HEK293 (cell line): ENCODE measurements around the gene LAMB4.

Source experiments
- CTCF ChIA-PET: fragments of 350-600 bp; formaldehyde crosslinking; extraction: SDS; loops from one replicate; lab custom pipeline; 2021; ENCODE audit warnings: antibody characterized with exemption; lab: Yijun Ruan, JAX
- POLR2A ChIA-PET: fragments of 300-600 bp; formaldehyde crosslinking; extraction: SDS; loops from one replicate; lab custom pipeline; 2020; ENCODE audit warnings: antibody characterized with exemption, inconsistent platforms; lab: Yijun Ruan, JAX
- H3K27ac ChIP-seq: fragments of 200-500 bp; sonication (Bioruptor generic); 2 replicates; pipeline ENCODE4 v1.5.1; 2014; ENCODE audit warnings: low read depth, low read length, control low read depth, inconsistent platforms; ENCODE audit errors: extremely low read depth
- H3K36me3 ChIP-seq, 2 experiments: fragments of 200-500 bp in 1 of 2; sonication (Bioruptor generic) in 1 of 2; 1 replicate in 1 of 2; 2 replicates in 1 of 2; pipeline ENCODE4 v1.5.1; 2014 to 2017; ENCODE audit warnings: inconsistent platforms in 2 of 2, low read length in 2 of 2; ENCODE audit not compliant: control insufficient read depth in 2 of 2, insufficient read depth in 1 of 2
- H3K4me1 ChIP-seq: fragments of 200-500 bp; sonication (Bioruptor generic); 2 replicates; pipeline ENCODE4 v1.5.1; 2014; ENCODE audit warnings: mild to moderate bottlenecking, low read length, inconsistent platforms; ENCODE audit not compliant: control insufficient read depth, insufficient read depth
- H3K4me3 ChIP-seq: 2 replicates; pipeline ENCODE4 v1.5.1; 2011; ENCODE audit warnings: low read depth, mild to moderate bottlenecking, control low read depth, low read length, moderate library complexity
- H3K9me3 ChIP-seq: fragments of 200-500 bp; sonication (Bioruptor generic); 2 replicates; pipeline ENCODE4 v1.5.1; 2014; ENCODE audit warnings: low read depth, low read length, inconsistent platforms; ENCODE audit not compliant: control insufficient read depth, insufficient read depth
- FEZF1 ChIP-seq: fragments of 450-650 bp; formaldehyde crosslinking; IDR thresholded peaks from 2 replicates; pipeline ENCODE4 v1.5.1; 2016; ENCODE audit warnings: missing biosample characterization, missing genetic modification characterization
- HOXA7 ChIP-seq: sonication (generic); formaldehyde crosslinking; IDR thresholded peaks from 2 replicates; pipeline ENCODE4 v1.8.1; 2022; ENCODE audit warnings: missing genetic modification reagents, borderline replicate concordance
- KLF1 ChIP-seq: fragments of 450-650 bp; formaldehyde crosslinking; IDR thresholded peaks from 2 replicates; pipeline ENCODE4 v1.5.1; 2016; ENCODE audit warnings: missing biosample characterization, missing genetic modification characterization
- KLF16 ChIP-seq: fragments of 450-650 bp; formaldehyde crosslinking; IDR thresholded peaks from 2 replicates; pipeline ENCODE4 v1.5.1; 2017; ENCODE audit warnings: missing biosample characterization, missing genetic modification characterization
- KLF9 ChIP-seq: fragments of 450-650 bp; formaldehyde crosslinking; IDR thresholded peaks from 2 replicates; pipeline ENCODE4 v1.5.1; 2016; ENCODE audit warnings: missing biosample characterization, missing genetic modification characterization, low read depth
- RBAK ChIP-seq: fragments of 450-650 bp; formaldehyde crosslinking; IDR thresholded peaks from 2 replicates; pipeline ENCODE4 v1.5.1; 2016; ENCODE audit warnings: missing biosample characterization, missing genetic modification characterization
- SALL2 ChIP-seq: fragments of 450-650 bp; formaldehyde crosslinking; IDR thresholded peaks from 2 replicates; pipeline ENCODE4 v1.5.0; 2017; ENCODE audit warnings: missing biosample characterization, mild to moderate bottlenecking, missing genetic modification characterization, borderline replicate concordance
- SCRT2 ChIP-seq: fragments of 450-650 bp; formaldehyde crosslinking; IDR thresholded peaks from 2 replicates; pipeline ENCODE4 v1.5.1; 2016; ENCODE audit warnings: missing biosample characterization, missing genetic modification characterization
- SP3 ChIP-seq: fragments of 450-650 bp; formaldehyde crosslinking; IDR thresholded peaks from 2 replicates; pipeline ENCODE4 v1.5.1; 2016; ENCODE audit warnings: missing biosample characterization, missing genetic modification characterization
- ZBTB17 ChIP-seq: fragments of 450-650 bp; formaldehyde crosslinking; IDR thresholded peaks from 2 replicates; pipeline ENCODE4 v1.5.1; 2016; ENCODE audit warnings: missing biosample characterization, missing genetic modification characterization
- ZBTB20 ChIP-seq: fragments of 450-650 bp; formaldehyde crosslinking; IDR thresholded peaks from 2 replicates; pipeline ENCODE4 v1.5.1; 2016; ENCODE audit warnings: missing biosample characterization, missing genetic modification characterization
- ZFP37 ChIP-seq: fragments of 450-650 bp; formaldehyde crosslinking; IDR thresholded peaks from 2 replicates; pipeline ENCODE4 v1.5.1; 2016; ENCODE audit warnings: missing biosample characterization, missing genetic modification characterization
- ZFP69B ChIP-seq: fragments of 450-650 bp; formaldehyde crosslinking; IDR thresholded peaks from 2 replicates; pipeline ENCODE4 v1.5.1; 2016; ENCODE audit warnings: missing biosample characterization, missing genetic modification characterization
- ZNF10 ChIP-seq: fragments of 450-650 bp; formaldehyde crosslinking; IDR thresholded peaks from 2 replicates; pipeline ENCODE4 v1.5.1; 2017; ENCODE audit warnings: missing biosample characterization, missing genetic modification characterization
- ZNF114 ChIP-seq: fragments of 450-650 bp; formaldehyde crosslinking; IDR thresholded peaks from 2 replicates; pipeline ENCODE4 v1.5.0; 2017; ENCODE audit warnings: missing biosample characterization, missing genetic modification characterization
- ZNF138 ChIP-seq: fragments of 450-650 bp; formaldehyde crosslinking; IDR thresholded peaks from 2 replicates; pipeline ENCODE4 v1.5.1; 2016; ENCODE audit warnings: missing biosample characterization, missing genetic modification characterization, borderline replicate concordance
- ZNF157 ChIP-seq: fragments of 450-650 bp; formaldehyde crosslinking; IDR thresholded peaks from 2 replicates; pipeline ENCODE4 v1.5.1; 2016; ENCODE audit warnings: missing biosample characterization, missing genetic modification characterization
- ZNF184 ChIP-seq: fragments of 450-650 bp; IDR thresholded peaks from 2 replicates; pipeline ENCODE4 v1.5.1; 2018; ENCODE audit warnings: missing biosample characterization, mild to moderate bottlenecking, missing genetic modification characterization
- ZNF202 ChIP-seq: fragments of 450-650 bp; formaldehyde crosslinking; IDR thresholded peaks from 2 replicates; pipeline ENCODE4 v1.5.1; 2016; ENCODE audit warnings: missing biosample characterization, missing genetic modification characterization, borderline replicate concordance
- ZNF24 ChIP-seq: fragments of 450-650 bp; formaldehyde crosslinking; IDR thresholded peaks from 2 replicates; pipeline ENCODE4 v1.5.1; 2016; ENCODE audit warnings: missing biosample characterization, missing genetic modification characterization
- ZNF394 ChIP-seq: fragments of 450-650 bp; formaldehyde crosslinking; IDR thresholded peaks from 2 replicates; pipeline ENCODE4 v1.5.1; 2016; ENCODE audit warnings: missing biosample characterization, missing genetic modification characterization, mild to moderate bottlenecking, moderate library complexity, borderline replicate concordance
- ZNF426 ChIP-seq: fragments of 450-650 bp; formaldehyde crosslinking; IDR thresholded peaks from 2 replicates; pipeline ENCODE4 v1.5.1; 2017; ENCODE audit warnings: missing biosample characterization, missing genetic modification characterization, mild to moderate bottlenecking, inconsistent platforms, moderate library complexity
- ZNF560 ChIP-seq: fragments of 450-650 bp; formaldehyde crosslinking; IDR thresholded peaks from 2 replicates; pipeline ENCODE4 v1.5.1; 2017; ENCODE audit warnings: missing biosample characterization, missing genetic modification characterization, borderline replicate concordance
- ZNF561 ChIP-seq: fragments of 450-650 bp; IDR thresholded peaks from 2 replicates; pipeline ENCODE4 v1.5.1; 2018; ENCODE audit warnings: missing biosample characterization, missing genetic modification characterization, borderline replicate concordance
- ZNF768 ChIP-seq: fragments of 450-650 bp; formaldehyde crosslinking; IDR thresholded peaks from 2 replicates; pipeline ENCODE4 v1.5.1; 2018; ENCODE audit warnings: missing biosample characterization, mild to moderate bottlenecking, missing genetic modification characterization
- ZNF777 ChIP-seq: fragments of 450-650 bp; formaldehyde crosslinking; IDR thresholded peaks from 2 replicates; pipeline ENCODE4 v1.5.1; 2017; ENCODE audit warnings: missing biosample characterization, missing genetic modification characterization, borderline replicate concordance
- ZNF837 ChIP-seq: fragments of 450-650 bp; formaldehyde crosslinking; IDR thresholded peaks from 2 replicates; pipeline ENCODE4 v1.5.1; 2016; ENCODE audit warnings: missing biosample characterization, missing genetic modification characterization
- ZNF843 ChIP-seq: fragments of 450-650 bp; formaldehyde crosslinking; IDR thresholded peaks from 2 replicates; pipeline ENCODE4 v1.5.1; 2016; ENCODE audit warnings: missing biosample characterization, missing genetic modification characterization
- ZSCAN16 ChIP-seq: fragments of 450-650 bp; formaldehyde crosslinking; IDR thresholded peaks from 2 replicates; pipeline ENCODE4 v1.5.1; 2016; ENCODE audit warnings: missing biosample characterization, missing genetic modification characterization
- ZSCAN23 ChIP-seq: fragments of 450-650 bp; formaldehyde crosslinking; IDR thresholded peaks from 2 replicates; pipeline ENCODE4 v1.5.1; 2016; ENCODE audit warnings: missing biosample characterization, missing genetic modification characterization

Gene LAMB4

GRCh38 chr7:108077709-108078108, 52.5 kb downstream of the LAMB4 start (continued):
- TF ChIP-seq ZNF394 = no peak
- no peak for TF ChIP-seq ZFP69B
- TF ChIP-seq SCRT2 = no peak

GRCh38 chr7:108076156-108076555, 54.0 kb downstream of the LAMB4 start:
- H3K4me3 ChIP-seq = no peak overlapping the region
- TF ChIP-seq ZNF10 (tag by site-specific recombination) = no peak
- TF ChIP-seq ZBTB20 (tag by site-specific recombination) = no peak
- TF ChIP-seq ZNF560 (tag by site-specific recombination) = no peak
- no peak for TF ChIP-seq ZSCAN23 (tag by site-specific recombination)
- no peak for TF ChIP-seq SP3 (tag by site-specific recombination)
- TF ChIP-seq ZNF777 (tag by site-specific recombination) = no peak
- TF ChIP-seq ZNF24 (tag by site-specific recombination) = no peak
- TF ChIP-seq HOXA7 (CRISPR knock-in tag) = no peak
- no peak for TF ChIP-seq ZNF184 (tag by site-specific recombination)
- no peak for TF ChIP-seq RBAK (tag by site-specific recombination)
- TF ChIP-seq ZNF114 (tag by site-specific recombination) = no peak
- no peak for TF ChIP-seq ZNF202 (tag by site-specific recombination)
- TF ChIP-seq SALL2 (tag by site-specific recombination) = no peak
- TF ChIP-seq KLF16 = no peak
- TF ChIP-seq ZNF138 (tag by site-specific recombination) = no peak
- TF ChIP-seq ZNF843 = no peak
- TF ChIP-seq ZNF561 (tag by site-specific recombination) = no peak
- CTCF ChIA-PET = no interaction called here

GRCh38 chr7:108073305-108074070, 56.7 kb downstream of the LAMB4 start:
- CTCF ChIA-PET = interaction anchor here (0.7 to 1.1 kb wide), 2 partner anchors 69 to 72 kb away, joined by 3 to 7 read pairs; no protein-coding TSS in a partner anchor
- Histone ChIP-seq H3K4me1 (no peaks in the 10 kb centered on the region), H3K9me3 (no peaks in the 10 kb centered on the region), H3K36me3 (no peaks in the 10 kb centered on the region), H3K4me3 (no peak overlapping the region), H3K27ac (no peak overlapping the region)
- no peak for TF ChIP-seq ZNF157
- no peak for TF ChIP-seq FEZF1 (tag by site-specific recombination)
- no peak for TF ChIP-seq ZFP37 (tag by site-specific recombination)
- no peak for TF ChIP-seq ZSCAN16 (tag by site-specific recombination)
- no peak for TF ChIP-seq ZNF426 (tag by site-specific recombination)
- no peak for TF ChIP-seq ZBTB17 (tag by site-specific recombination)
- TF ChIP-seq ZNF837 = no peak
- no peak for TF ChIP-seq ZNF768
- no peak for TF ChIP-seq KLF1 (tag by site-specific recombination)
- no peak for TF ChIP-seq KLF9 (tag by site-specific recombination)
- POLR2A ChIA-PET = no interaction called here

More at GRCh38 chr7:108076156-108076555, 54.0 kb downstream of the LAMB4 start:
- no peaks in the 10 kb centered on the region for H3K4me1 ChIP-seq
- no peaks in the 10 kb centered on the region for H3K9me3 ChIP-seq
- H3K36me3 ChIP-seq = no peaks in the 10 kb centered on the region
- POLR2A ChIA-PET = no interaction called here
- no peak overlapping the region for H3K27ac ChIP-seq
